ENCODE data around the gene THSD4. TPM values are rescaled to one million over a fixed set of nuclear protein-coding genes. Genes with fewer than 3 reads are reported as not detected.
"Not testable (repeated sequence)": the region's sequence is repeated elsewhere in the genome, so short reads cannot be mapped to it uniquely, and the experiment has no call there.

THSD4 gene
- total RNA-seq, 1 donor from 2014 or later = 1.6 TPM

DNA sequence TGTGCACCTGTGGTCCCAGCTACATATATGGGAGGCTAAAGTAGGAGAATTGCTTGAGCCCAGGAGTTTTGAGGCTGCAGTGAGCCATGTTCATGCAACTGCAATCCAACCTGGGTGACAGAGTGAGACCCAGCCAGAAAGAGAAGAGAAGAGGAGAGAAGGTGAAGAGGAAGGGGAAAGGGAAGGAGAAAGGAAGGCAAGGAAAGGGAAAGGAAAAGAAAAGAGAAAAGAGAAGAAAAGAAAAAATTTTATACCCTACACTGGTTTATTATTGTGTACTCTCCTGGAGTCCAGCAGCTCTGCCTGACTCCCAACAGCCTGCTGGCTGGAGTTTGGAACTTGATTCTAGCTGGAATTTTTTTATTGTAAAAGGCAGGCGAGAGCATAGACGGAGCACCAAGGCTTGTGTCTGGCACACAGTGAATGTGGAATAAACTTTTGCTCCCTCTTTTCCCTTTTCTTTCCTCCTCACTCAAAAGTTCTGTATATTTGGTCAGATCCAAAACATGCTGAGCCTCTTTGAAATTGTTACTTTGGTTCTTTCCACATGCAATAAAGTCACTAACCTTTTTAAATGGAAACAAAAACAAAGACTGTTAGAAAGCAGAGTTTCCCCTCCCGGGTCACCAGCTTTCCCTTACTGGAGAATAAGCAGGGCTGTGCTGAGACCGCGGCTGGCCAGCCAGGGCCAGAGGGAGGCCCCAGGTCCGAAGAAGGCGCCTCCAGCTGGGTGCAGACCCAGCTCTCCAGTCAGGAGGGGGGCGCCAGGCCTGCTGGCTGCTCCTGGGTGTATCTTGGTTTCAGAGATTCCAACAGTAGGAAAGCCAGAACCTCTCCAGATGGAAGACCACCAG is 9.9 kb downstream of the THSD4 start:
- no peak for DNase-seq

DNA sequence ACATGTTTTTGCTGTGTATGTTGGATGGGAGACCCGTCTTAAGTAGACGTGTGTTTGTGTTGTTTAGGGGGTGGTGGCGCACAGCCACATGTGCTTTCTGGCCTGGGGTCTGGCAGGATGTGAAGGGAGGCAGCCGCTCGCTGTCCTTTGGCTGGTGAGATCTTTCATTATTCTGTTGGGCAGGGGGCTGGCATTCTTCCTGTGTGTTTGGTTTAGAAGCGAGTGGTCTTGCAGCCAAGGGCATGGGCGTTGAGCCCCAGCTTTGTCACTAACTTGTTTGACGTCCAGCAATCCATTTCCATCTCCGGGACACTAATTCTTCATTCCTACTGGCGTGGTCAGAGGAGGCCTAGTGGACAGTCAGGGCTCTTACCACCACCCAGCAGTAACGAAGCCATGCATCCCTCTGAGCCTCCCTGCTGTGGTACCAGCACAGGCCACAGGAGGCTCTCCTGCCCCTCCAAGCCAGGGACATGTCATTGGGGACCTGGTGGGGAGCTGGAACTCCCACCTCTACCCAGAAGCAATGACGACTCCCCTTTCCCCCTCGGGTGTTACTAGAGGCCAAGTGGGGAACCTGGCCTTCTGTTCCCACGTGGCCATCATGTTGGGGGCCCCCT is 10.7 kb downstream of the THSD4 start:
- DNase-seq = no peak

- DNase-seq = no peak
Observed at GRCh38 chr15:71127083-71127482, 11.8 kb downstream of the THSD4 start.

DNA sequence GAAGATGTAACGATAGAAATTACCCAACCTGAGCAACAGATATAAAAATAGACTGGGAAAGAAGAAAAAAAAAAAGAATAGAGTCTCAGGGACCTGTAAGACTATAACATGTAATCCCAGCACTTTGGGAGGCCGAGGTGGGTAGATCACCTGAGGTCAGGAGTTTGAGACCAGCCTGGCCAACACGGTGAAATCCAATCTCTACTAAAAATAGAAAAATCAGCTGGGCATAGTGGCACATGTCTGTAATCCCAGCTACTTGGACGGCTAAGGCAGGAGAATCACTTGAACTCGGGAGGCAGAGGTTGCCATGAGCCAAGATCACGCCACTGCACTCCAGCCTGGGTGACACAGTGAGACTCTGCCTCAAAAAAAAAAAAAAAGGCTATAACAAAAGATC is 12.9 kb downstream of the THSD4 start:
- DNase-seq = not testable (repeated sequence)

DNA sequence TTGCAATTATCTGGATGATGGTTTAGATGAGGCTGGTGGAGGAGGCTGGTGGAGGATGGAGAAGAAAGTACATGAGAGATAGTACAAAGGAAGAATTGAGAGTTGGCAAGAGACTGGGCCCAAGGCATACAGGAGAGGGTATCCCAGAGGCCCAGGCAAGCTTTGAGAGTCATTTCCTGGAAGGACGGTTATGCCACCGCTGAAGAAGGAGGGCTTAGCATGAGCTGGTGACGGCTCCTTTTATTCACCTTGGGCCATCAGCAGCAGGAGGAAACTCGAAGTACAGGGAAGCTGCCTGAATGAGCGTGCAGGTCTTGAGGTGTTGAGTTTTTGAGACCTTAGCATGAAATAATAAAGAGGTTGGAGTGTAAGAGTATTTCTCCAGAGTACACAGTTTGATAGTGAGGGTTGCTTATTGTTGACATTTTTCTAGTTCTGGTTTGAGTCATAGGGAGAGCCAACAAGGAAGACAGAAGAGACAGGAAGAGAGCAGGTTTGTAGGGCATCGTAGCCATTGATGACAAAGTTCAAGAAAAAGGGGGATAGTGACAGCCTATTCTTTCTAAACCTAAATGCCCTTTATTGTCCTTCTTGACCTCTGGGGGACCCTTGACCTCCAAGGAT is 13.8 kb downstream of the THSD4 start:
- DNase-seq = no peak

- DNase-seq = no peak
Observed at GRCh38 chr15:71129669-71130068, 14.4 kb downstream of the THSD4 start.

- no peak for DNase-seq
Observed at GRCh38 chr15:71131601-71132362, 16.5 kb downstream of the THSD4 start.

DNA sequence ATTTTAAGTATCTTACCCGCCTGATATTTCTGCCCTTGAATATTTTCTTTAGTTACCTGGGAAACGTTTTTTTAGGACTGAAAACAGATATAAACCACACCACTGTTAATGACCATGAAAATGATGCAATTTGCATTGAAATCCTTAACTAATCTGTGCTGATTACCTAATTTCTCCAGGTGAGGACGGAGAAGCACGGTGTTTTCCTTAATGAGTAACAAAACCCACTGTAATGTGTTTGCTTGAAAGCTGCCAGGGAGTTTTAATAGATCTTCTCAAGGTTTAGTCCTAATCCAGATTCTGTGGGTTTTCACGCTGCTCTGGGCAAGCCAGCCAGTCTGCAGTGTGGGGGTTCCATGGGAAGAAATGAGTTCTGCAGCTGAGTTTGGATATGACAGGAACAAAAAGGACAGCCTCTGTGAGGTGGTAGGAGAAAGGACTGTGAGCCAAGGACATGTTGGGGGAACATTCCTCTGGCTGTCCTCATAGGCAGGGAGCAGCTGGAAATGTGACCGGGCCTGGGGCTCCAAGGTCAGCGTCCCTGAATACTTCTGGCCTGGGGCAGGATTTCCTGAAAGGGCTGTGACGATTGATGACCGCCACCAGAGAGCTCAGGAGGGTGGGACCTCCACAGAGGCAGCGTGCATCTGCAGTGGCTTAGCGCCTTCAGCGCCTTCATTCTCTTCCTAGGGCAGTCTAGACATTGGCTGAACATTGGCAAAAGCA is 18.6 kb downstream of the THSD4 start:
- DNase-seq = no peak

DNA sequence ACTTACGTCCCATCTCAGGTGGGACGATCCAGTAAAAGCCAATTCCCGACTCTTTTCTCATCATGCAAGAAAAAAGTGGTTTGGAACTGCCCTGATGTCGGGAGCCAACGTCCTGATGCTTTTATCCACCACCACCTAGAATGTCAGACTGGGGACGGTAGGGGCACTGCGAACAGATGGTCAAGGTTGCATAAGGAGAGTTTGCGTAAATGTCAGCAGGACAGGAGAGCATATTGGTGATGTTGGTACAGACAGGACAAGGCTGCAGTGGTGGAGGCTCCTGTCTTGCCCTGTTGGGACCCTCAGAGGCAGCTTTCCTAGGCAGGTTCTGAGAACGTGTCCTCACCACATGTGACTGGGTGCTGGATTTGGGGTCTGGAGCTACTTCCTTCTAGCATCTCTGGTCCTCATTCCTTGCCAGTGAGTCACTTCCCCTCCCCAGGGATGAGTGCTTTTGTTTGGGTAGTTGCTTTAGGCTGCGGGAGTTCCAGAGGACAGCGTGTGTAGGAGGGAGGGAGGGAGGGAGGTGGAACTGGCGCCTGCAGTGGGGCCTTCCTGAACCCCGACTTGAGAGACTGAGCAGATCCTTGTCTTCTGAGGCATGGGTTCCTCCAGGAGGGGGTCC is 21.0 kb downstream of the THSD4 start:
- DNase-seq = no peak

DNA sequence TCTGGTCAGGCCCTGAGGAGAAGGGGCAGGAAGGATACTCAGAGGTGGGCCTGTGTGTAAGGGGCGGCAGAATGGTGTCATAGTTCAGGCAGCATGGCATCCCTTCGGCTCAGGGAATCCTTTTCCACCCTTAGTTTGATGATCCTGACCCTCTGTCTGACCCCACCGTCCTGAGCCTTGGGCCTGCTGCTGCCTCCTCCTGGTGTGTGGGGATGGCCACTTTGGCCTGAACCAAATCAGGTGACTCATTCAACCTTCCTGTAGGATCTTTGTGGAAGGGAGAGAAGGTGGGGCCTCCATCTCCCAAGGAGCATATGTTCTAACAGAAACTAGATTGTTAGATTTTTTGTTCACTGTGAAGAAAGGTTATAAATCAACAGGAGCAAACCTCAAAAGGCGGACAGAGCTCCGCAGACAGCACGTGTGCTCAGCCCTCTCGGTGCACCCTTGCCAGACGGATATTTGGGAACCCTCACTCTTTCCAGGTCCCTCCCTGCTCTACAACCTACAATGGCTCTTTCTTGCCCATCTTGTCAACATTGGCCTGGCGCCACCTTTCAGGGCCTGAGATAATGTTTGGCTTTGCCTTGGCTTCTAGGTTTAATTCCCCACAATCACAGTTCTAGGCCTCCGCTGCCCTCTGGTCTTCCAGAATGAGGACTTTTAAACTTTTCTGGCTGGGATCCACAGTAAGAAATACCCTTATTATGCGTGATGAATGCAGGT is 21.7 kb downstream of the THSD4 start:
- DNase-seq = no peak

GRCh38 chr15:71138473-71138872 is 23.2 kb downstream of the THSD4 start:
- DNase-seq = no peak

- no peak for DNase-seq
Observed at GRCh38 chr15:71139241-71139640, 24.0 kb downstream of the THSD4 start.

GRCh38 chr15:71141572-71141971 is 26.3 kb downstream of the THSD4 start:
- DNase-seq = no peak

GRCh38 chr15:71142780-71143179 is 27.5 kb downstream of the THSD4 start:
- DNase-seq = no peak

- no peak for DNase-seq
Observed at GRCh38 chr15:71143373-71144310, 28.4 kb downstream of the THSD4 start.

DNA sequence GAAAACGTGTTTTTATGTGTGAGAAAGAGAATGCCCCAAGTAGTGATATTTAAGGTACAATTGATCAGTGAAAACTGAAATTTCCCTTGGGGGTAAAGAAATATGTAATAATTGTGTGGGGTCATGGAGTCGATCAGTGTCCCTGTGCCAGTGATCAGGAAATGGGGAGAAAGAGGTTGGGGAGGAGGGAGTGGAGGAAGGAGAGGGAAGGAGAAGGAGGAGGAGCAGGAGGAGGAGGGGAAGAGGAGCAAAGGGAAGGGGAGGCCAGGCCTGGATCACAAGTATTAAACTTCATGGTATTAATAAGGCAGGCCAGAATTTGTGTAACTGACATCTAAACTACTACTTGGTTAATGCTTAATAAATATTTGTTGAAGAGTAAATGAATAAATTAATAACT is 30.4 kb downstream of the THSD4 start:
- no peak for DNase-seq

DNA sequence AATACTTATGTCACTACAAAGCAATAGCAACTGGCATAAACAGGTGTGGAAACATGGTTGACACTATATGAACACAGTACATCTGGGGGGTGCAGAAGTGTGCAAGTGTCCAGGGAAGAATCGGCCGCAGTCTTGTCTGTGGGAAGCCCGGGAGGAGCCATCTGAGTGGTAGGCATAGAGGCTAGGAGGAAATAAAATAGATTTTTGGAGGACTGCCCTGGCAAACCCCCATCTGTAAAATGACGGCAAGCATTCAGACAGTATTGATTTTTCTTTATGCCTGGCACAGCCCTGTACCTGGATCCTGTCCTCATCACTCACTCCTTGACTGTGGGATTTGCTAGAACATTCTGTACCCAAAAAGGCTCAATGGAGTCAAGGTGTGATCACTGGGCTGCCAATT is 31.3 kb downstream of the THSD4 start:
- DNase-seq = no peak

DNA sequence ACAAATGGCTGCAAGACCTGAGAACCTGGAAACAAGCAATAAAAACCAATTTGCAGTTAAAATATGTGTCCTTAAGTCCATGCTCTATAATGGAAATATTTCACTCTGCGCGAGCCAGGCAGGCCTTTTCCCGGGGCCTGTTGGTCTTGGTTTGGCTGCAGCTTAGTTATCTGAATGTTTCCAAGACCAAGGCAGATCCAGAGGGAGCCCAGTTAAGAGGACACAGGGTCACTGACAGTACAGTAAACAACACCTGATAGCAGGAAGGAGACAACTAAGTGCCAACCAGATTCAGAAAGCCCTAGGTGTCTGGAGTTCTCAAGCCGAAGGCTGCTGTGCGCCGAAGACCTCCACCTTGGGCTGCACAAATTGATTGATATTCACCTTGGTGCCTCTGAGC is 32.8 kb downstream of the THSD4 start:
- no peak for DNase-seq

GRCh38 chr15:71149646-71150557 is 34.6 kb downstream of the THSD4 start:
- DNase-seq = no peak

Data from occipital lobe (tissue), 2 donors.